ENCODE results near the gene TLE1.

DNA sequence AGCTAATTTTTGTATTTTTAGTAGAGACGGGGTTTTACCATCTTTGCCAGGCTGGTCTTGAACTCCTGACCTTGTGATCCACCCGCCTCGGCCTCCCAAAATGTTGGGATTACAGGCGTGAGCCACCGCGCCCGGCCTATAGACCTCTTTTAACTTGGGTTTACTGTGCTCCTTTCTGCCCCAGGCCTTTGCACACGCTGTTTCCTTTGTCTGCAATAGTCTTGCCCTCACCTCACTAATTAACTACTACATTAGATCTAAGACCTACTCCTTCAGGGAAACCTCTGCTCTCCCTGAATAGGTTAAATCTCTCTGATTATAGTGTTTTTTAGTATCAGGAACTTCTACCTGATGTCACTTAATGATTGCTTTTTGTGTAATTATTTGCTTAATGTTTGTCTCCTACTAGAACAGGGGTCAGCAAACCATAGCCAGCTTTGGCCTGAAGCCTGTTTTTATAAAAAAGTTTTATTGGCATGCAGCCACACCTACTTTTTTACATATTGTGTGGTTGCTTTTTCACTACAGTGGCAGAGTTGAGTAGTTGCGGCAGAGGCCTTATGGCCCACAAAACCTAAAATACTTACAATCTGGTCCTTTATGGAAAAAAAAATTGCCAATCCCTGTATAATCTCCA, 31.2 kb upstream of the TLE1 start:
- TF ChIP-seq, protein P1, sequence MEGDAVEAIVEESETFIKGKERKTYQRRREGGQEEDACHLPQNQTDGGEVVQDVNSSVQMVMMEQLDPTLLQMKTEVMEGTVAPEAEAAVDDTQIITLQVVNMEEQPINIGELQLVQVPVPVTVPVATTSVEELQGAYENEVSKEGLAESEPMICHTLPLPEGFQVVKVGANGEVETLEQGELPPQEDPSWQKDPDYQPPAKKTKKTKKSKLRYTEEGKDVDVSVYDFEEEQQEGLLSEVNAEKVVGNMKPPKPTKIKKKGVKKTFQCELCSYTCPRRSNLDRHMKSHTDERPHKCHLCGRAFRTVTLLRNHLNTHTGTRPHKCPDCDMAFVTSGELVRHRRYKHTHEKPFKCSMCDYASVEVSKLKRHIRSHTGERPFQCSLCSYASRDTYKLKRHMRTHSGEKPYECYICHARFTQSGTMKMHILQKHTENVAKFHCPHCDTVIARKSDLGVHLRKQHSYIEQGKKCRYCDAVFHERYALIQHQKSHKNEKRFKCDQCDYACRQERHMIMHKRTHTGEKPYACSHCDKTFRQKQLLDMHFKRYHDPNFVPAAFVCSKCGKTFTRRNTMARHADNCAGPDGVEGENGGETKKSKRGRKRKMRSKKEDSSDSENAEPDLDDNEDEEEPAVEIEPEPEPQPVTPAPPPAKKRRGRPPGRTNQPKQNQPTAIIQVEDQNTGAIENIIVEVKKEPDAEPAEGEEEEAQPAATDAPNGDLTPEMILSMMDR (conservative IDR thresholded peaks at IDR 0.05 in 1 of 2, IDR thresholded peaks at IDR 0.05 in 1 of 2; ENCODE audit: extremely low read depth in 1 of 2, insufficient read depth in 1 of 2, low read depth in 1 of 2, low read length in 2 of 2) = no peak
- no peak for TF ChIP-seq EZH2 (IDR thresholded peaks at IDR 0.05; ENCODE audit: borderline replicate concordance, low read length)
